Measurements from ENCODE around the gene TEX35.
"Not testable (repeated sequence)": the region's sequence is repeated elsewhere in the genome, so short reads cannot be mapped to it uniquely, and the experiment has no call there.

TEX35 gene

DNA sequence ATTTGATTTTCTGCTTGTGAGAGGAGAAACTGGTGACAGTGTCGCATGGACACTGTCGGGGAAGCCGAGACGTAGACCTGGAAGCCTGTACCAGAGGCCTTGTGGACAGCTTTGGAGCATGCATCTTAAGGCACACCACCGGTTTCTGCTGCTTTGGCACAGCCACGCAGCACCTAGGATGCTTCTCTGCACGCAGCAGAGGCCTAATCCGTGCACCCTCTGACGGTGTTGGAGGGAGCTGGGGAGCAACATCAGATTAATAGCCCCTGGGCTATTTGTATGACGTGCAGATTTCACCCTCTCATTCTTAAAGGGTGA lies 30.3 kb downstream of the TEX35 start:
- DNase-seq, result no peak

DNA sequence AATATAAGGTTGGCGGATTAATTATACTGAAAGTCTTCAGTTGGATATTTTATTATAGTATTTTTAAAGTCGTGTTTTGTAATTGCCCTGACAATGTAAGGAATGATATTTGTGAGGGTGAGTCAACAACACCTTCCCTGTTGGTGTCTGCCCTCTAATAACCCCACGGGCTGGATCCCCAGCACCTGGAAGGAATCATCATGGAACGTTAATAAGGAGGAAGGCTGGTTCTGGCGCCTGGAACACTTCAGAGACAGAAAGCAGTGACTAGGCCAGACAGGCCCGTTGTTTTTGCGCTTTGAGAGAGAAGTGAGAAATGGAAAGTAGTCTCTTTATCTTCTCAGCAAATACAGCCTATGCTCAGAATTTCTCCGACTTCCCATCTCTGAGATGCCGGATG lies 31.6 kb downstream of the TEX35 start:
- DNase-seq, result no peak

DNA sequence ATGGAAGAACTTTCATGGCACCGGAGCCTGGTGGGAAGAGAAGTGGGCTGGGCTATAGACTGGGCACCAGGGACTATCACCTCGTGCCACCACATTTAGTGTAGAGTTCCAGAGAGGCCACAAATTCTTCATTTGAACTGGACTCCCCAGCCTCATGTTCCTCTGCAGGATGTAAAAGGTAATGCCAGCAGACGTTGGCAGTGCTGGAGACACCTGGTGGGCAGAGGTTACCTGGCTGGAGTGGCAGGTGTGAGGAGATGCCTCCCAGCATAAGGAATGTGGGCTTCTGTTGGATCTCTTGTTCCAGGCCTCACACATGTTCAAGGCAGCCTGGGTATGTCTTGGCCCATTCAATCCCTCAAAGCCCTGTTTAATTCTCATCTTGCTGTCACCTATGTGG lies 35.2 kb downstream of the TEX35 start:
- no peak for DNase-seq

DNA sequence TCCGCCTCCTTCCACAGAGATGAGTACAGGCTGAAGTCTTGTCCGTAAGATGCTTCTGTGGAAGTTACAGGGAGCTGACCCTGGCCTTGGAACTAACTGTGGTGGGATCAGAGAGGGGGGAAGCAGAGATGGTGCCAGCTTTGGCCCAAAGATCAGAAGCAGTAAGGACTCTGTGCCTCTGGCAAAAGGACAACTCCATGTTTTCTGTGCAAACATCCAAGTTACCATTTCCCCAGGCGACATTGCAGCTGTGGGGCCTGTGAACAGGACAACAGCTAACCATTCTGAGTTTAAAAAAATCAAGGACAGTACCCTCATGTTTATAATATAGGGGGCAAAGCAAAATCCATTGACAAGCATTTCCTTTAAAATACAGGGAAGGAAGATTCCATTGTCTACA lies 38.4 kb downstream of the TEX35 start:
- DNase-seq, result no peak

DNA sequence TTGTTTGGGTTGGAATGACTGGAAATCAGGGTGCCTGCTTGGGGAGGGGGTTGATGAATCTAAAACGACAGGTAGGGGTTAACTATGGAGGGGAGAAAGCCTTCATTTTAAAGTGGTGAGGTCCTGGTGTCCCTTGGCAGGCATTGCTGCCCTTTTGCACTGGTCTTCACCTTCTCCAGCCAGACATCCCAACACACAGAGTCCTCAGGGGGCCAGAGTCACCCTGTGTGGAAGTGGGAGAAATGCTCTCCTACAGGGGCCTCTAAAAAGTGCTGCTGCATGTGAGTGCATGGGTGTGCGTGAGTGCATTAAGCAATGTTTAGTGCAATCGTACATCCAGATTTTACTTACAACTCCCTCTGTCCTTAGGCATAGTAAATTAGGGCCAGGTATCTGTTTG lies 39.0 kb downstream of the TEX35 start:
- no peak for DNase-seq

DNA sequence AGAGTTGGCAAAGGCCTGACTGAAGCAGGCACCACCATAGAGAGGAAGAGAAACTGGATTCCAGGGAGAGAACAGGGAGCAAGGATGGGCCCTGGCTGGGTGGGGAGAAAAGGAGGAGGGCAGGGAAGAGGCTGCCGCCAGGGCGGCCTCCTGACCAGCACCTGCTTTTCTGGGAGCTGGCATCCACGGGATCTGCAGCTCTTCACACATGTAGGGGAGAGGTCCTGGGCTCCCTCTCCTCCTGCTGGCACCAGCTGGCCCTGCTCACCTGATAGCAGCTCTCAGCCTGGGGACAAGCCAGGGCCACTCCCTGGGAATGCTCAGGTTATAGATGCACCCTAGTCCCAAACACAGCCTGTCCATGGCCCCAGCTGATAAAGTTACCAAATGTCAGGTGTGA lies 39.9 kb downstream of the TEX35 start:
- DNase-seq, result no peak

DNA sequence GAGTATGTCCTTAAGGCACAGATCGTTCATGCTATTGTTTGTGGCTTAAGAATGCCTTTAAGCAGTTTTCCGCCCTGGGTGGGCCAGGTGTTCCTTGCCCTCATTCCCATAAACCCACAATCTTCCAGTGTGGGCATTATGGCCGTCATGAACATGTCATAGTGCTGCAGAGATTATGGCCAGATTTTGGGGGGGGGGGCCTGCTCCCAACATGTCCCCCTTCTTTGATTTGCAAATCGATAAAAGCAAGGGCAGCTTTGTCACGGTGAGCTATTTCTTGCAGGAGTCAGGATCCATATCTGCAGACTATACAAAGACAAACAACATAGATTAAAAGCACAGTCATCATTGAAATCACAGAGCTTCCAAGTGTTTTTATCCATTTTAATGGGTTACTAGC lies 41.4 kb downstream of the TEX35 start:
- not testable (repeated sequence) for DNase-seq

DNA sequence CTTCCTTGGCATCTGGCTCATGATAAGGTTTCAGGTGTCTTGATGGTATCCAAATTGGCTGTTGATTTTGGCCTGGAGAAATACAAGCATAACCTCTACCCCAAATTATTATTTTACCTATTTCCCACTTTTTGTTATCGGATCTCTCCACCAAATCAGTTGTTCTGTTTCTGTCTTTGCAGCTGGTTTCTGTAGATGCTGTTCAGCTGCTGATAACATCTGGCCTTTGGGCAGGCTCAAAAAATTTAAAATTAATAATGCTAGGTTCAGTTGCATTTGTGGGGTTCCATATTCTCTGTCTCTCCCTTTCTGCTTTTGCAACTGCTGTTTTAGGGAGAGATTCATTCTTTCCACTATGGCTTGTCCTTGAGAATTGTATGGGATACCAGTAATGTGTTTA lies 42.7 kb downstream of the TEX35 start:
- not testable (repeated sequence) for DNase-seq

DNA sequence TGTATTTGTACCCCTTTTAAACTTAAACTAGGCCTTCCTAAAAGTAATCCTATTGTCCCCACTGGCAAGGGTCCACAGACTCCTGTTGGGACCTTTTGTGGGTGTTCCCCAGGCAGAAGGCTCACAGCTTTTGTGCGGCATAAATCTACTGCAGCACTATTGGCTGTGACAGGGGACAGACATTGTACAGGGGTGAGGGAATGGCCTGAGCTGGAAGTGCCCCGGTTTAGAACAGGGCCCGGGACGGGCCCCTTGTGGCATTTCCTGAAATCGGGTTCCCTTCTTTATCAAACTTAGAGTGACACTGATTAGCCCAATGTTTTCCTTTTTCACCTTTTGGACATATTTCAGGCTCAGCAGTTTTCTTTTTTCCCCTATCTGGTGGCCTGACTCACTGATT lies 45.9 kb downstream of the TEX35 start:
- DNase-seq, result not testable (repeated sequence)

DNA sequence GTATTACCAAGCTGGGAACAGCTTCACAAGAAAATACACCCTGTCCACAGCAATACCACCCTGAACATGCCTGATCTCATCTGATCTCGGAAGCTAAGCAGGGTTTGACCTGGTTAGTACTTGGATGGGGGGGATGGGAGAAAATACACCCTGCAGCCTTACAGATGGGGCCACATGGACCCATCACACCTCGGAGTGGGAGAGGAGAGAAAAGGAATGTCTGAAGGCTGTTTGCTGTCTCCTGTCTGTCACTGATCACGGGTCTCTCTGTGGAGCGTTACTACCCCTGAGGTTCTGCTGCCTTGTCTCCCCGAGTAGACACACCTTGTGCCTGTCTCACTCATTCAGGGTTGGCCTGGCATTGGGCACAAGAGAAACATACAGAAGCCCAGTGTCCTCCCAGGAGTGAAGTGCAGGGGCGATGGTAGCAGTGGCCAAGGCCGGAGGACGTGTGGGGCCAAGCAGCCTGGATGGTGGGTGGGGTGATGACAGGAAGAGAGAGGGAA lies 48.0 kb downstream of the TEX35 start:
- no peak for DNase-seq

DNA sequence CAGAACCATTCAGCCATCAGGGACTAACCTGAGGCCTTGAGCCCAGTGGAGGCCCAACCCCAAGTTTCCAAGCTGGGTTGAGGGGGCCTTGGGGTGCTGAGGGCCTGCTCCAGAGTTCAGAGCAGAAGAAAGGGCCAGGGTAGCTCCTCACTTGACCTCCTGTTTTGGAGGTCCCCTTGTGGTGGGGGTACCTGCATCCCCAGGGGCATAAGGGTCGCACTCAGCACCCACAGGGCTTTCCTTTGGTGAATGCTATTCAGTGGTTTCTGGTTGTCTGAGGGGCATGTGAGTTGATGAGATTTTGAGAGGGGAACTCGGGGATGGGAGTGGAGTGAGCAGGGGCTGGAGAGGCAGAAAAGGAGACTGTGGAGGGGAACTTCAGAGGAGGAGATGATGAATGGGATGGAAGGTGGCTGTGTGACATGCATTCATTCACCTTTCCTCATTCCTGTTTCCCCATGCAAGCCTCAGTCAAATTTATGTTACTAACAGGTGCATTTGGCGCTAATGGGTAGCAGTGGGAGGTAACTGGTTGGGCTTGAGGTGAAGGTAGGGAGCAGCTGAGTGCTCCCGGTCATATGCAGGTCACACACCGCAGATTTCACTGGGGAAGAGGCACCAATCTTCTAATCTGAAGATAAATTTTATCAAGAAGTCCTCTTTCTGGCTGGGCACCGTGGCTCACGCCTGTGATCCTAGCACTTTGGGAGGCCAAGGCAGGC lies 50.4 kb downstream of the TEX35 start:
- DNase-seq, result no peak

DNA sequence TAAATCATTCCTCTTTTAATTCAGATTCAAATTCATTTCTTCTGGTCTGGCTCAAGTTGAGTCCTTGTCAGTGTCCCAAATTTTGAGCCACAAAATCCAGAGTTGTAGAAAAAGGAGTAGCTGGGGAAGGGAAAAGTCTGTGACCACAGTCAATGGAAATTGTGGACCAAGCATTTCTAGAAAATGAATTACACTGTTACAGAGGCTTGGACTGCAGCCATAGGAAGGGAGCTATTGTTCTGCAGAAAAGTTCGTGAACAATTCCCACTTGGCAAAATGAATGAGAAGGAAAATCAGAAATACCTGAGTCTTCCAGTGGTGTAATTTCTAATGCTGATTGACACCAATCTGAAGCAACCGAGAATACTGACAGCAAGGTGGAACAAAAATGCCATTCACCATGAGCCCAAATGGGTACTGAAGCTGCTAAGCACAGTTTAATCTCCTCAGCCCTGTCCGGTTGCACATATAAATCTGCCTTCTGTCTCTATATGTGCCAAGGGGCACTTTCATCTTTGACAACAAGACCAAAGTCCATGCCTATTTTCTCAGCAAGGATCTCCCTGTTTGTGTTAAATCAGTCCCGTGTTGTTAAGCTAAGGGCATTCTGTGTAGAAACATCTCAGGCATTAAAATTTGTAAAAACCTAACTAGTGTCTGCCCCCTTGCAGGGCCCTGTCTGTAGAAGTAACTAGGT lies 51.3 kb downstream of the TEX35 start:
- no peak for DNase-seq

DNA sequence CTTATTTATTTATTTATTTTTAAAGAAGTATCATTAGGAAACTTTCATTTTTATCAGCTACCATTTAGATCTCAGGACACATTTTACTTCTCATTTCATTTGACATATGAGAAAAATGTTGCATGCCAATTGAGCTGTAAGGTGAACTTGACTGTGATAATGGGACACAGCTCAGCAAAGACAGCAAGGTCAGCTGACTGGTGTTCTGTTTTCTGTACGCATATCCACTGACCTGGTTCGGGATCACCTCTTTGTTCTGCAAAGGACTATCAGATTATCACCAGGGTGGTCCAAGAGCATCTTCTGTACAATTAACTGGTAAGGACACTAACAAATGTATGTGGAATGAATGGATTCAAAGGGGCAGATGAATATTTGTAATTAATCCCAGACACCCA lies 51.9 kb downstream of the TEX35 start:
- no peak for DNase-seq

DNA sequence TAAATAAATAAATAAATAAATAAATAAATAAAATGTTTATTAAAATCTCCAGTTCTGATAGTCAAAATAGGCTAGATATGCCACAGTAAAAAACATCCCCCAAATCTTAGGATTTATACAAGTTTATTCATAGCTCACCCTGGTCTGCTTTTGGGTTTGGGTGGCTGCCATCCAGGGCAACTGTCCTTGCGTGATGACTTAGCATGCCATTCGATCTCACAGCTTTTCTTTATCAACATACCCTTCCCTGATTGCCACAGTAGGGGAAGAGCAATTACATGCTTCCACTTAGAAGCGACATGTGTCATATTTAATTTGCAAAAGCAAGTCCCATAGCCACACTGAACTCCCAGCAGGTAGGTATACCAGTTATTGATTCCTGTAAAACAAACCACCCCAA lies 52.7 kb downstream of the TEX35 start:
- no peak for DNase-seq

DNA sequence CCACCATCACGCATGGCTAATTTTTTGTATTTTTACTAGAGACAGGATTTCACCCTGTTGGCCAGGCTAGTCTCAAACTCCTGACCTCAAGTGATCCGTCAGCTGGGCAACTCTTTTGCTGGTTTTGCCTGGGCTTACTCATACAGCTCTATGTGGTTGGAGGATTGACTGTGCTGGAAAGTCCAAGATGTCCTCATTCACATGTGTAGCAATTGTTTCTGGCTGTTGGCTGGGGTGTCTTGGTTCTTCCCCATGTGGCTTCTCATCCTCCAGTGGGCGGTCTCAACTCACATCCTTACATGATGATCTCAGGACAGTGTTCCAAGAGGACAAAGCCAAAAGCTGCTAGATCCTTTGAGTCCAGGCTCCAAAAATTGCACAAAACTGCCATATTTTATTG lies 53.3 kb downstream of the TEX35 start:
- DNase-seq, result no peak

DNA sequence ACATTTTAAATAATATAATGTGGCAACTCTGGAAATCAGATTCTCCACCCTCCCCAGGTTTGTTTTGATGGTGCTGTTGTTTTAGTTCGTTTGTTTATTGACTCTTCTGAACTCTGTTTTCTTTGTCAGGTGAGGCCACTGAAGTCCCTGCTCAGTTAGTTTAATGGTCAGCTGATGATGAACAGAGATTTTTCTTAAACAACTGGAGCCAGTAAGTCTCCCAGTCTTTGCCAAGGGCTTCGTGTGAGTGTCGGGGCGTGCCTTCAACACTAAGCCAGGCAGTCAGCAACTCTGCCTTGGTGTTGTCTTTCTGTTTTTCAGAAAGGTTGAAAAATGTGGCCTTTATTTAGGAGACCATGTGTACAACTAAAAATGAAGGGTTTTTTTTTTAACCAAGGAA lies 58.9 kb downstream of the TEX35 start:
- no peak for DNase-seq
